HL-60 (cell line): ENCODE measurements around the gene GABRB1.

Experiments used
- POLR2AphosphoS5 ChIP-seq: IDR thresholded peaks from 2 replicates; pipeline ENCODE4 v1.6.1; 2012; ENCODE audit warnings: low read depth
- TF ChIP-seq, protein P1 (sequence below): IDR thresholded peaks from one replicate; pipeline ENCODE4 v1.5.1; 2011; ENCODE audit warnings: low read length, control low read depth, inconsistent platforms; ENCODE audit not compliant: insufficient read depth

DNA sequence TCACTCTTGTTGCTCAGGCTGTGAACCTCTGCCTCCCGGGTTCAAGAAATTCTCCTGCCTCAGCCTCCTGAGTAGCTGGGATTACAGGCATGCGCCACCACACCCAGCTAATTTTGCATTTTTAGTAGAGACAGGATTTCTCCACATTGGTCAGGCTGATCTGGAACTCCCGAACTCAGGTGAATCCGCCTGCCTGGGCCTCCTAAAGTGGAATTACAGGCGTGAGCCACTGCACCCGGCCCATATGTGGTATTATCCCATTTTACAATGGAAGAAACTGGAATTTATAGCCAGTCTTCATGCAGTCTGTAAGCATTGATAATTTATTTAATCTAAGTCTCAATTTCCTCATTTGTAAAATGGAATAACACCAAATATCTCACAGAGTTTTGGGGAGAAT lies 161.8 kb downstream of the GABRB1 start:
- TF ChIP-seq, protein P1, sequence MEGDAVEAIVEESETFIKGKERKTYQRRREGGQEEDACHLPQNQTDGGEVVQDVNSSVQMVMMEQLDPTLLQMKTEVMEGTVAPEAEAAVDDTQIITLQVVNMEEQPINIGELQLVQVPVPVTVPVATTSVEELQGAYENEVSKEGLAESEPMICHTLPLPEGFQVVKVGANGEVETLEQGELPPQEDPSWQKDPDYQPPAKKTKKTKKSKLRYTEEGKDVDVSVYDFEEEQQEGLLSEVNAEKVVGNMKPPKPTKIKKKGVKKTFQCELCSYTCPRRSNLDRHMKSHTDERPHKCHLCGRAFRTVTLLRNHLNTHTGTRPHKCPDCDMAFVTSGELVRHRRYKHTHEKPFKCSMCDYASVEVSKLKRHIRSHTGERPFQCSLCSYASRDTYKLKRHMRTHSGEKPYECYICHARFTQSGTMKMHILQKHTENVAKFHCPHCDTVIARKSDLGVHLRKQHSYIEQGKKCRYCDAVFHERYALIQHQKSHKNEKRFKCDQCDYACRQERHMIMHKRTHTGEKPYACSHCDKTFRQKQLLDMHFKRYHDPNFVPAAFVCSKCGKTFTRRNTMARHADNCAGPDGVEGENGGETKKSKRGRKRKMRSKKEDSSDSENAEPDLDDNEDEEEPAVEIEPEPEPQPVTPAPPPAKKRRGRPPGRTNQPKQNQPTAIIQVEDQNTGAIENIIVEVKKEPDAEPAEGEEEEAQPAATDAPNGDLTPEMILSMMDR = no peak
- TF ChIP-seq POLR2AphosphoS5 = no peak
